Panc1 (cell line): Measurements from ENCODE around the gene TEX22. TPM values are rescaled to one million over a fixed set of nuclear protein-coding genes. Genes with fewer than 3 reads are reported as not detected.

ENCODE experiments used
- ATAC-seq: fragments of 200-7000 bp; cut with Tn5 transposase; 2 replicates; pipeline ENCODE4 v1.9.1; 2020; ENCODE audit warnings: mild to moderate bottlenecking, moderate library complexity
- BruUV-seq: library from RNA; stranded (reverse); fragments of 400-500 nt; replicated peaks from 2 replicates; lab custom pipeline; 2021; lab: Mats Ljungman, UMichigan
- CTCF ChIA-PET: fragments of 300-600 bp; sonication (Branson Sonifier 250); formaldehyde crosslinking; loops from one replicate; lab custom pipeline; 2022; ENCODE audit warnings: antibody characterized with exemption; lab: Charles Lee
- POLR2A ChIA-PET: fragments of 300-600 bp; sonication (Branson Sonifier 250); formaldehyde crosslinking; loops from one replicate; lab custom pipeline; 2022; ENCODE audit warnings: antibody characterized with exemption; lab: Charles Lee
- DNase-seq: peaks from one replicate; pipeline ENCODE4 v3.0.0-alpha.2; 2010; ENCODE audit warnings: low read depth, low spot score
- H3K27ac ChIP-seq: 2 replicates; pipeline ENCODE4 v1.5.1; 2011; ENCODE audit warnings: mild to moderate bottlenecking, low read length, inconsistent platforms
- H3K27me3 ChIP-seq: fragments of 200-500 bp; sonication (Bioruptor generic); 2 replicates; pipeline ENCODE4 v1.6.0; 2014; ENCODE audit warnings: low read length, inconsistent platforms; ENCODE audit not compliant: control insufficient read depth, insufficient read depth
- H3K36me3 ChIP-seq: fragments of 200-500 bp; sonication (Bioruptor generic); 2 replicates; pipeline ENCODE4 v1.5.1; 2014; ENCODE audit warnings: inconsistent platforms, mild to moderate bottlenecking, low read length, moderate library complexity; ENCODE audit not compliant: control insufficient read depth, insufficient read depth
- H3K4me1 ChIP-seq: 2 replicates; pipeline ENCODE4 v1.5.1; 2011; ENCODE audit warnings: inconsistent platforms, mild to moderate bottlenecking, low read length, moderate library complexity; ENCODE audit not compliant: control insufficient read depth, insufficient read depth
- H3K4me3 ChIP-seq, 2 experiments: 2 replicates each; pipeline ENCODE4 v1.5.1; 2011 to 2012; ENCODE audit warnings: low read depth in 2 of 2, low read length in 2 of 2, mild to moderate bottlenecking in 2 of 2, inconsistent platforms in 1 of 2, moderate library complexity in 1 of 2
- H3K9me3 ChIP-seq: fragments of 200-500 bp; sonication (Bioruptor generic); 2 replicates; pipeline ENCODE4 v1.5.1; 2014; ENCODE audit warnings: low read depth, mild to moderate bottlenecking, inconsistent platforms, low read length, moderate library complexity; ENCODE audit not compliant: control insufficient read depth, insufficient read depth
- POLR2AphosphoS5 ChIP-seq: IDR thresholded peaks from 2 replicates; pipeline ENCODE4 v1.6.1; 2012; ENCODE audit warnings: mild to moderate bottlenecking, low read depth, low read length, moderate library complexity
- SIN3A ChIP-seq: IDR thresholded peaks from 2 replicates; pipeline ENCODE4 v1.6.1; 2012; ENCODE audit warnings: low read depth, mild to moderate bottlenecking, low read length, moderate library complexity, borderline replicate concordance; ENCODE audit not compliant: insufficient read depth
- TCF7L2 ChIP-seq: IDR thresholded peaks from 2 replicates; pipeline ENCODE4 v1.6.1; 2011; ENCODE audit warnings: mild to moderate bottlenecking, low read depth, low read length, inconsistent platforms
- in situ Hi-C: cut with HindIII; loops from 2 replicates; pipeline ENCODE4 v1.10.0; 2016; ENCODE audit warnings: low sequenced_read_pairs, low pct_unique_long_range_greater_than_20kb
- intact Hi-C: fragments of 100-400 bp; cut with micrococcal nuclease; formaldehyde crosslinking; loops from one replicate; pipeline ENCODE4 v1.10.0; 2022; ENCODE audit not compliant: unreplicated experiment
- total RNA-seq: library from RNA; stranded (reverse); gene quantifications from one replicate; pipeline ENCODE4 v1.2.1, GENCODE V29; 2021; ENCODE audit not compliant: unreplicated experiment
- TF ChIP-seq, protein P1 (sequence below), 2 experiments: IDR thresholded peaks; 2 replicates each; pipeline ENCODE4 v1.6.1; 2011 to 2012; ENCODE audit warnings: low read depth in 2 of 2, control low read depth in 1 of 2, low read length in 1 of 2, mild to moderate bottlenecking in 1 of 2, moderate library complexity in 1 of 2; ENCODE audit not compliant: insufficient read depth in 1 of 2
- TF ChIP-seq, protein P2 (sequence below): fragments of 450-650 bp; IDR thresholded peaks from 2 replicates; pipeline ENCODE4 v1.5.1; 2017; ENCODE audit warnings: mild to moderate bottlenecking

Gene TEX22
- total RNA-seq, 1 experiment from 2014 or later = 2.9 TPM

DNA sequence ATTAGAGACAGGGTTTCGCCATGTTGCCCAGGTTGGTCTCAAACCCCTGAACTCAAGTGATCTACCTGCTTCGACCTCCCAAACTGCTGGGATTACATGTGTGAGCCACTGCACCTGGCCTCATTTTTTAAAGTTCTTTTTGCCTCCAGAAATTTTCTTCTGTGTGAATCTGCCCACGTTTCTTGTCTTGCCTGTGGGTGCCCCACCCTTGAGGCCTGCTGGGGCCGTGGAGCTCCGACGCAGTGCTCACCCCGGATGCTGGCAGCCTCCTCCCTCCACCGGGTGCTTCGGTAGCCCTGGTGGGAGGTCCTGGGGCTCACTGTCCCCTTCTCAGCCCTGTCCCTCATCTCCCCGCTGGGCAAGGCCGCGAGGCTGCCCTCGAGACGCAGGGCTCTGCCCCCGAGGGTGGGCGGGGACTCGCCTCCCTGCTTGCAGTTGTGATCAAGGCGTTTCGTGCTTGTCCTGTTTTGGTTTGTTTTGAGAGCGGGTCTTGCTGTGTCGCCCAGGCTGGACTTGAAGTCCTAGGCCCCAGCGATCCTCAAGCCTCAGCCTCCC, 56.8 kb downstream of the TEX22 start:
- in situ Hi-C loops (no loop called here), intact Hi-C loops (no loop called here)
- no peak overlapping the region for H3K4me3 ChIP-seq
- H3K4me1 ChIP-seq = no peaks in the 10 kb centered on the region
- H3K9me3 ChIP-seq = no peaks in the 10 kb centered on the region
- ChIA-PET CTCF (no interaction called here), POLR2A (no interaction called here)
- no peaks in the 10 kb centered on the region; the same call in 1 of the 2 replicates for H3K36me3 ChIP-seq
- BruUV-seq = no TSS peak
- ATAC-seq = no peak
- no peaks in the 10 kb centered on the region for H3K27me3 ChIP-seq
- no peak overlapping the region for H3K27ac ChIP-seq
- TF ChIP-seq SIN3A (no peak), TCF7L2 (no peak)
- TF ChIP-seq, protein P1, sequence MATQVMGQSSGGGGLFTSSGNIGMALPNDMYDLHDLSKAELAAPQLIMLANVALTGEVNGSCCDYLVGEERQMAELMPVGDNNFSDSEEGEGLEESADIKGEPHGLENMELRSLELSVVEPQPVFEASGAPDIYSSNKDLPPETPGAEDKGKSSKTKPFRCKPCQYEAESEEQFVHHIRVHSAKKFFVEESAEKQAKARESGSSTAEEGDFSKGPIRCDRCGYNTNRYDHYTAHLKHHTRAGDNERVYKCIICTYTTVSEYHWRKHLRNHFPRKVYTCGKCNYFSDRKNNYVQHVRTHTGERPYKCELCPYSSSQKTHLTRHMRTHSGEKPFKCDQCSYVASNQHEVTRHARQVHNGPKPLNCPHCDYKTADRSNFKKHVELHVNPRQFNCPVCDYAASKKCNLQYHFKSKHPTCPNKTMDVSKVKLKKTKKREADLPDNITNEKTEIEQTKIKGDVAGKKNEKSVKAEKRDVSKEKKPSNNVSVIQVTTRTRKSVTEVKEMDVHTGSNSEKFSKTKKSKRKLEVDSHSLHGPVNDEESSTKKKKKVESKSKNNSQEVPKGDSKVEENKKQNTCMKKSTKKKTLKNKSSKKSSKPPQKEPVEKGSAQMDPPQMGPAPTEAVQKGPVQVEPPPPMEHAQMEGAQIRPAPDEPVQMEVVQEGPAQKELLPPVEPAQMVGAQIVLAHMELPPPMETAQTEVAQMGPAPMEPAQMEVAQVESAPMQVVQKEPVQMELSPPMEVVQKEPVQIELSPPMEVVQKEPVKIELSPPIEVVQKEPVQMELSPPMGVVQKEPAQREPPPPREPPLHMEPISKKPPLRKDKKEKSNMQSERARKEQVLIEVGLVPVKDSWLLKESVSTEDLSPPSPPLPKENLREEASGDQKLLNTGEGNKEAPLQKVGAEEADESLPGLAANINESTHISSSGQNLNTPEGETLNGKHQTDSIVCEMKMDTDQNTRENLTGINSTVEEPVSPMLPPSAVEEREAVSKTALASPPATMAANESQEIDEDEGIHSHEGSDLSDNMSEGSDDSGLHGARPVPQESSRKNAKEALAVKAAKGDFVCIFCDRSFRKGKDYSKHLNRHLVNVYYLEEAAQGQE (IDR thresholded peaks at IDR 0.05; ENCODE audit: insufficient read depth in 1 of 2, low read depth in 2 of 2, low read length in 1 of 2) = no peak
- TF ChIP-seq, protein P2, sequence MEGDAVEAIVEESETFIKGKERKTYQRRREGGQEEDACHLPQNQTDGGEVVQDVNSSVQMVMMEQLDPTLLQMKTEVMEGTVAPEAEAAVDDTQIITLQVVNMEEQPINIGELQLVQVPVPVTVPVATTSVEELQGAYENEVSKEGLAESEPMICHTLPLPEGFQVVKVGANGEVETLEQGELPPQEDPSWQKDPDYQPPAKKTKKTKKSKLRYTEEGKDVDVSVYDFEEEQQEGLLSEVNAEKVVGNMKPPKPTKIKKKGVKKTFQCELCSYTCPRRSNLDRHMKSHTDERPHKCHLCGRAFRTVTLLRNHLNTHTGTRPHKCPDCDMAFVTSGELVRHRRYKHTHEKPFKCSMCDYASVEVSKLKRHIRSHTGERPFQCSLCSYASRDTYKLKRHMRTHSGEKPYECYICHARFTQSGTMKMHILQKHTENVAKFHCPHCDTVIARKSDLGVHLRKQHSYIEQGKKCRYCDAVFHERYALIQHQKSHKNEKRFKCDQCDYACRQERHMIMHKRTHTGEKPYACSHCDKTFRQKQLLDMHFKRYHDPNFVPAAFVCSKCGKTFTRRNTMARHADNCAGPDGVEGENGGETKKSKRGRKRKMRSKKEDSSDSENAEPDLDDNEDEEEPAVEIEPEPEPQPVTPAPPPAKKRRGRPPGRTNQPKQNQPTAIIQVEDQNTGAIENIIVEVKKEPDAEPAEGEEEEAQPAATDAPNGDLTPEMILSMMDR = no peak
- no peak for DNase-seq

DNA sequence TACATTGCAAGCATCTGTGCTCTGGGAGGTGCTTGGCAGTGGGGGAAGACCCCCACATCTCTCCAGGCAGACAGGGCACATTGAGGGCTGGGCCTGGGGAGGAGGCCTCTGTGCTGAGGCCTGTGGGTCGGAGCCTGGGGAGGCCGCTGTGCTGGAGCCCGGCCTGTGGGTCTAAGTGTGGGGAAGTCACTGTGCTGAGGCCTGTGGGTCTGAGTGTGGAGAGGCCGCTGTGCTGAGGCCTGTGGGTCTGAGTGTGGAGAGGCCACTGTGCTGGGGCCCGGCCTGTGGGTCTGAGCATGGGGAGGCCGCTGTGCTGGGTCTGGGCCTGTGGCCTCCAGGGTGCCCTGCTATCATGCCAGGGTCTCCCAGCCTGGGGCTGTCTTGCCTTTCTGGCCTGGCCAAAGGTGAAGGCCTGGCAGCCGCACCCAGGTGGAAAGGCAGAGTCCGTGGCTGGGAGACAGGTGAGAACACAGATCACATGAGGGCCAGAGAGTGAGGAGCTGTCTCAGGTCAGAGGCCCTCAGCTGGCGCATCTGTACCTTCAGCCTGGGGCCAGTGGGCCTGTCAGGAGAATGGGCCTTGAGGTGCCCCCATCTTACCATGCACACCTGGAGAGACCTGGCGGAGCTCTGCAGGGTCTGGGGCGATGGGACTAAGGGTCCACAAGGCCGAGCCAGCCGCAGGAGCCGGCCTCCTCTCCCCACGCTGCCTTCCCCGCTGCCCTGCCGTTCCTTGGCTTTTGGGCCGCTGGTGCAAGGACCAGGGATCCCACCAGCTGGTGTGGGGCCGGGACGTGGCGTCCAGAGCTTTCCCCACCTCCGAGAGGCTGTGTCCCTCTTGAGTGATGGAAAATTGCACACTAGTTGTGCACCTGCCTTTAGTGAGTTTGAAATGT, 57.7 kb downstream of the TEX22 start:
- no peak for TF ChIP-seq SIN3A
- TF ChIP-seq TCF7L2 = no peak
- TF ChIP-seq POLR2AphosphoS5 = no peak
- TF ChIP-seq, protein P1 (IDR thresholded peaks at IDR 0.05; ENCODE audit: insufficient read depth in 1 of 2, low read depth in 2 of 2, low read length in 1 of 2) = no peak
- TF ChIP-seq, protein P2 = no peak
- intact Hi-C loops (no loop called here), in situ Hi-C loops (no loop called here)
- no peak overlapping the region for H3K4me3 ChIP-seq
- H3K27me3 ChIP-seq = no peaks in the 10 kb centered on the region
- ChIA-PET POLR2A (no interaction called here), CTCF (interaction anchor here (1.0 kb wide), 1 partner anchor 16 kb away, joined by 3 read pairs; no protein-coding TSS in a partner anchor)
- no TSS peak for BruUV-seq
- DNase-seq (no peak), ATAC-seq (0 out of 2 replicates have a peak, but pooled peaks have one; percentile 22)
- no peaks in the 10 kb centered on the region for H3K36me3 ChIP-seq
- H3K4me1 ChIP-seq = no peaks in the 10 kb centered on the region
- no peaks in the 10 kb centered on the region for H3K9me3 ChIP-seq
- H3K27ac ChIP-seq = no peak overlapping the region
